Heart left ventricle (tissue), 13 donors: ENCODE data around the gene CREB3L1.

Experiments
- POLR2A ChIP-seq, 2 donors: fragments of 450-650 bp; IDR thresholded peaks; one replicate each; pipeline ENCODE4 v1.6.1; 2017; ENCODE audit warnings: antibody characterized with exemption in 2 of 2, mild to moderate bottlenecking in 2 of 2, moderate library complexity in 2 of 2
- TF ChIP-seq, protein P1 (sequence below), 12 donors: fragments of 200-600 bp; sonication (generic) in 4 of 12; IDR thresholded peaks; one replicate each; pipeline versions ENCODE4 v1.5.0 to v1.8.0; 2018 to 2022; ENCODE audit warnings: antibody characterized with exemption in 12 of 12, mild to moderate bottlenecking in 5 of 12
- donor health status: ischemic (EF 13 %, LVEDD 7.1; RV severe dilation, severe dysfunction).
- donor health status: DM: no; HTN: yes; CAD: no.
- donor health status: DM: no; HTN: no; CAD: no.
- donor health status: ischemic (EF 25% LVEDD 6.9; RV normal size, moderate dysfunction).
- donor health status: ischemic (EF 25% LVEDD 5.7; RV mildly dilated, moderate dysfunction).
- donor health status: ischemic (EF 35%, LVEDD 5.7; RV mildly dilated, moderate dysfunction).
- donor health status: nonischemic (EF 11% LVEDD 7.7; RV severe dilation, severe dysfunction).
- donor health status: DM: yes; HTN: yes; CAD: no.
- donor health status: PGD.
- donor health status: ischemic (EF 29% LVEDD 5.4; RV normal size, mild dysfunction).
- donor health status: nonischemic (EF 23%, LVEDD 6.1; RV moderate dilation, normal function).

DNA sequence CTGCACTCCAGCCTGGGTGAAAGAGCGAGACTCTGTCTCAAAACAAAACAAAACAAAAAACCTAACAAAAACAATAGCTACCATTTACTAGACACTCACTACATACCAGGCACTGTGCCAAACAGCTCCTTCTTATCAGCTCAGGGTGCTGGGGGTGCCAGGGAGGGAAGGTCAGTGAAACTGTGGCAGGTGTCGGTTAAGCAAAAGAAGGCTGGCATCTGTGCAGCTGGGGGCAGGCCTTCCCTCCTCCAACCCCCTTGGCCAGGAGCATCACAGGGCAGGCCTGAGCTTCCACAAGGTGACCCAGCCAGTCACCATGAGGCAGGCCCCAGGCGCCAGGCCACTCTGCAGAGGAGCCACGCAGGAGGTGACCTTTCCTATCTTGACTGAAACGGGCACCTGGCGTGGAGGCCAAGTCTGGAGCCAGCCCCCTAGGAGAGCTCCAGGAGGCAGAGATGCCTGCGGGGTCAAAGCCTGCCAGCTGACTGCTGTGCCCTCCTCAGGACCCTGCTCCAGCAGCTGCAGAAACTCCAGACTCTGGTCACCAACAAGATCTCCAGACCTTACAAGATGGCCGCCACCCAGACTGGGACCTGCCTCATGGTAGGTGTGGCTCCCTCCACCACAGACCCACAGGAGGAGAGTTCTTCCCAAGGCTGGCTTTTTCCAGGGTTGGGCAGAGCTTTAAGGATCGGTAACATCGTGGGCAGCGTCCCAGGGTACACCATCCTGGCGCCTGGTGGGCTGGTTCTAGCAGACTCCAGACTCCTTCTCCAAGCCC lies 38.5 kb downstream of the CREB3L1 start:
- TF ChIP-seq, protein P1, sequence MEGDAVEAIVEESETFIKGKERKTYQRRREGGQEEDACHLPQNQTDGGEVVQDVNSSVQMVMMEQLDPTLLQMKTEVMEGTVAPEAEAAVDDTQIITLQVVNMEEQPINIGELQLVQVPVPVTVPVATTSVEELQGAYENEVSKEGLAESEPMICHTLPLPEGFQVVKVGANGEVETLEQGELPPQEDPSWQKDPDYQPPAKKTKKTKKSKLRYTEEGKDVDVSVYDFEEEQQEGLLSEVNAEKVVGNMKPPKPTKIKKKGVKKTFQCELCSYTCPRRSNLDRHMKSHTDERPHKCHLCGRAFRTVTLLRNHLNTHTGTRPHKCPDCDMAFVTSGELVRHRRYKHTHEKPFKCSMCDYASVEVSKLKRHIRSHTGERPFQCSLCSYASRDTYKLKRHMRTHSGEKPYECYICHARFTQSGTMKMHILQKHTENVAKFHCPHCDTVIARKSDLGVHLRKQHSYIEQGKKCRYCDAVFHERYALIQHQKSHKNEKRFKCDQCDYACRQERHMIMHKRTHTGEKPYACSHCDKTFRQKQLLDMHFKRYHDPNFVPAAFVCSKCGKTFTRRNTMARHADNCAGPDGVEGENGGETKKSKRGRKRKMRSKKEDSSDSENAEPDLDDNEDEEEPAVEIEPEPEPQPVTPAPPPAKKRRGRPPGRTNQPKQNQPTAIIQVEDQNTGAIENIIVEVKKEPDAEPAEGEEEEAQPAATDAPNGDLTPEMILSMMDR (IDR thresholded peaks at IDR 0.05) = no peak
- TF ChIP-seq POLR2A (IDR thresholded peaks at IDR 0.05) = no peak
